Measurements from ENCODE around the gene DBX1.

Gene DBX1

GRCh38 chr11:20161230-20161918, 1.1 kb upstream of the DBX1 start:
- TF ChIP-seq CTCF (IDR thresholded peaks at IDR 0.05; ENCODE audit: low read depth, low read length): no peak
- peak in 1 of 2 donors; percentile 9 for DNase-seq (ENCODE audit: low read depth in 2 of 2)
- H3K4me3 ChIP-seq (replicated peaks in 1 of 2; ENCODE audit: low read depth in 2 of 2, low read length in 2 of 2): no peak overlapping the region

- no peak for TF ChIP-seq CTCF (IDR thresholded peaks at IDR 0.05; ENCODE audit: low read depth, low read length)
- DNase-seq (ENCODE audit: low read depth in 2 of 2): no peak
- no peak overlapping the region for H3K4me3 ChIP-seq (replicated peaks in 1 of 2; ENCODE audit: low read depth in 2 of 2, low read length in 2 of 2)
These were observed 551 bp downstream of the DBX1 start for GRCh38 chr11:20159466-20160381.

- no peak overlapping the region for H3K4me3 ChIP-seq (replicated peaks in 1 of 2; ENCODE audit: low read depth in 2 of 2, low read length in 2 of 2)
- TF ChIP-seq CTCF (IDR thresholded peaks at IDR 0.05; ENCODE audit: low read depth, low read length): no peak
- peak; percentile 68 to 76 for DNase-seq (ENCODE audit: low read depth in 2 of 2)
These were observed 1.5 kb downstream of the DBX1 start for GRCh38 chr11:20158597-20159257.

- TF ChIP-seq CTCF (IDR thresholded peaks at IDR 0.05; ENCODE audit: low read depth, low read length): no peak
- no peak overlapping the region for H3K4me3 ChIP-seq (replicated peaks in 1 of 2; ENCODE audit: low read depth in 2 of 2, low read length in 2 of 2)
- DNase-seq (ENCODE audit: low read depth in 2 of 2): no peak
These were observed 2.5 kb downstream of the DBX1 start for GRCh38 chr11:20157728-20158127.

- H3K4me3 ChIP-seq (replicated peaks in 1 of 2; ENCODE audit: low read depth in 2 of 2, low read length in 2 of 2): no peak overlapping the region
- DNase-seq (ENCODE audit: low read depth in 2 of 2): no peak
- TF ChIP-seq CTCF (IDR thresholded peaks at IDR 0.05; ENCODE audit: low read depth, low read length): no peak
These were observed 3.2 kb downstream of the DBX1 start for GRCh38 chr11:20156876-20157613.

- no peak for DNase-seq (ENCODE audit: low read depth in 2 of 2)
- no peak for TF ChIP-seq CTCF (IDR thresholded peaks at IDR 0.05; ENCODE audit: low read depth, low read length)
- H3K4me3 ChIP-seq (replicated peaks in 1 of 2; ENCODE audit: low read depth in 2 of 2, low read length in 2 of 2): no peak overlapping the region
These were observed 3.9 kb downstream of the DBX1 start for GRCh38 chr11:20156280-20156875.
